EH (cell line): ENCODE data around the gene MRPS10.
A peak's percentile ranks its signal among the peaks of the same experiment; 100 is the strongest.
"Not testable (repeated sequence)": the region's sequence is repeated elsewhere in the genome, so short reads cannot be mapped to it uniquely, and the experiment has no call there.

Experiments
- DNase-seq: peaks from one replicate; pipeline ENCODE4 v3.0.0-alpha.2; 2015; ENCODE audit warnings: low read depth

Gene MRPS10

DNA sequence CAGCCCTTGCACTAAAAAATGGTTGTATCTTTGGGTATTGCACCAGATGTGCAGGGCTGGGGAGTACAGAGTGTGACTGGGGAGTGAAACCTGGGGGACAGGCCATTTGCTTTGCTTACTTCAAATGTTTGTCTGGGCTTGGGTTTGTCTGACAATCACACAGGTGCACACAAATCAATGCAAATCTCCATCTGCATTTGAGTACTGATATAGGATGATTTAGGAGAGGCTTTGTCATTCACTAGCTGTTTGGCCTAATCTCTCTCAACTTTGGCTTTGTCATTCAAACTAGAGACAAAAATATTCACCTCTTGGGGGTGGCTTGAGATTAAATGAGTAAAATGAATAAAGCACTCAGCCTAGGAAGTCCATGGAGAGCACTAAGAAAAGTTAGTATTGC lies 40.7 kb downstream of the MRPS10 start:
- no peak for DNase-seq

DNA sequence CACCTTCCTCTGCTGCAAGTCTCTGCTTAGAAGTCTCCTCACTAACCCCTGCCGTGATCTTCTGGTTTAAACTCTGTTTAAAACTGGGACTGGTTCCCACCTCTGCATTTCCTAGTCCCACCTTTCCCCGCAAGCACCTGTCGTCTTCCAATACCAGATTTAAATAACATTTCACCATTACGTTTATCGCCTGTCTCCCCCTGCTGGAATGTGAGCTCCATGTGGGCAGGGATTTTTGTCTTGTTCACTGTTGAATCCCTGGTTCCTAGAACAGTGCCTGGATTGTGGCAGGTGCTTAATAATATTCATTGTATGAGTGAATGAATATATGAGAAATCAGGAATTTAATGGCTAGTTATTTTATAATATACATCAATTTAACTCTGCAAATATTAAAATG lies 41.8 kb downstream of the MRPS10 start:
- DNase-seq, result no peak

DNA sequence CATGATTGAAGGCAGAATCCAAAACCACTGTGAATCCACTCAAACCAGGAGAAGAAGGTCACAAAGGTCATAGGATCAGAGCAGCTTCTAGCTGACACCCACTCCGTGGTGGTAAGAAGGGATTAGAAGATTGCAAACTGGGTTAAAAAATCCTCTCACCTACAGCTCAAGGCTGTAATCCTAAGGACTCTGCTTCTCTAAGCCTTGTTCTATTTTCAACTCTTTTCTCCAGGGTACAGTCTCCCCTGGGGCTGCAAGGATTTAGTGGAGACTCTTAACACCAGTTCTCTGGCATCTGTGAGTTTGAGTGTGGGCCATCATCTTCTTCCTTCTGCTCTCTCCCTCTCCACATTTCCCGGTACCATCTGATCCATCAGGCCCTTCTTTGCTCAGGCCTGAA lies 44.6 kb downstream of the MRPS10 start, which contains the start of gene GUCA1A:
GUCA1A (plus strand) TSS at position 264 of the 400 bp plus-strand sequence. CDS start 250 bp downstream, outside the sequence.
- DNase-seq, result no peak

DNA sequence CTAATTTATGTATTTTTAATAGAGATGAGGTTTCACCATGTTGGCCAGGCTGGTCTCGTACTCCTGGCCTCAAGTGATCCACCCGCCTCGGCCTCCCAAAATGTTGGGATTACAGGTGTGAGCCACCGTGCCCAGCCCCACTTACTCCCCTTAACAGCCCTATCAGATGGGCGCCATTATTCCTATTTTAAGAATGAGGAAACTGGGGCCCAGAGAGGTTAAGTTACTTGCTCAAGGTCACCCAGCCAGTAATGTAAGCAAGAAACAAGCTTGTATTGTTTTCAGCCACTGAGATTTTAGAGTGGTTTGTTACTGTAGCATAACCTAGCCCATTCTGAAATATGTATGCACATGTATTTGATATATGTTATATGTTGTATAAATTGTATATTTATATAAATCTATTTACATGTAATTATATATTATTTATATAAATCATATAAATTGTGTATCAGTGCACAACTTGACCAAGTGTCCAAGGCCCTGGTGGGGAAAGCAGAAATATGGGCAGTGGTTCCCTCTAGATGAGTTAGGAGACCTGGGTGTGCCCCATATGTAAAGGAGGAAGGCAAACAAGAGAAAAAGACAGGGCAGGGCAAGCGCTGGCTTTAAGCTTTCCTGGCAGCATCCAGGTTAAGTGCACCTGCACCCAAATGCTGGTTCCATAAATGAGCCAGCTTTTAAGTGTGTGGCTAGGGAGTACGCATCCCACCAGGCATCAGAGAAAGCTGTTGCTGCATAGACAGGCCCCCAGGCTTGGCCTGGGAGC lies 45.7 kb downstream of the MRPS10 start:
- no peak for DNase-seq

DNA sequence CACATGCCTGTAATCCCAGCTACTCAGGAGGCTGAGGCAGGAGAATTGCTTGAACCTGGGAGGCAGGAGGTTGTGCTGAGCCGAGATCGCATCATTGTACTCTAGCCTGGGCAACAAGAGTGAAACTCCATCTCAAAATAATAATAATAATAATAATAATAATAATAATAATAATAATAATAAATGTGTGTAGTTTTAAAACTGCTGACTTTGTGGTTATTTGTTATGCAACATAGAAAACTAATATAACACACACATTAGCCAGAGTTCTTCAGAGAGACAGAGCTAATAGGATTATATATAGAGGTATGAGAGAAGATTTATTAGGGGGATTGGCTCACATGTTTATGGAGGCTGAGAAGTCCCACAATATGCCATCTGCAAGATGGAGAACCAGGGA lies 47.9 kb downstream of the MRPS10 start:
- DNase-seq, result not testable (repeated sequence)

DNA sequence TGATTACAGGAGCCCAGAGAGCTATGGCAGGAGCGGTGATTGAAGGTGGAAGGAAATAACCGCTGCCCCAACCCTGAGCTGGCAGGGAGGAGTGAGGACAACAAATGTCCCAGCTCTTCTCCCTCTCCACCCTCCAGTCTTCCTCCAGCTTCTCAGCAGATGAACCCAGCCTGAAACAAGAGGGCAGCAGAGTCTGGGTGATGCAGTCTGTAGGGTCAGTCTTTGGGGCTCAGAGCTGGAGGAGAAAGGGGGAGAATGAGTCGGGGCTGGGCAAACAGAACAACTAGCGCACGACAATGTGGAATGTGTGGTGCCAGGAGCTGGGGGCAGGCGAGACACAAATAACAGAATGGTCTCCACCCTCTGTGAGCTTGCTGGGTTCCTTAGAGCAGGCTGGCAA lies 49.0 kb downstream of the MRPS10 start:
- DNase-seq, result peak; percentile 19

DNA sequence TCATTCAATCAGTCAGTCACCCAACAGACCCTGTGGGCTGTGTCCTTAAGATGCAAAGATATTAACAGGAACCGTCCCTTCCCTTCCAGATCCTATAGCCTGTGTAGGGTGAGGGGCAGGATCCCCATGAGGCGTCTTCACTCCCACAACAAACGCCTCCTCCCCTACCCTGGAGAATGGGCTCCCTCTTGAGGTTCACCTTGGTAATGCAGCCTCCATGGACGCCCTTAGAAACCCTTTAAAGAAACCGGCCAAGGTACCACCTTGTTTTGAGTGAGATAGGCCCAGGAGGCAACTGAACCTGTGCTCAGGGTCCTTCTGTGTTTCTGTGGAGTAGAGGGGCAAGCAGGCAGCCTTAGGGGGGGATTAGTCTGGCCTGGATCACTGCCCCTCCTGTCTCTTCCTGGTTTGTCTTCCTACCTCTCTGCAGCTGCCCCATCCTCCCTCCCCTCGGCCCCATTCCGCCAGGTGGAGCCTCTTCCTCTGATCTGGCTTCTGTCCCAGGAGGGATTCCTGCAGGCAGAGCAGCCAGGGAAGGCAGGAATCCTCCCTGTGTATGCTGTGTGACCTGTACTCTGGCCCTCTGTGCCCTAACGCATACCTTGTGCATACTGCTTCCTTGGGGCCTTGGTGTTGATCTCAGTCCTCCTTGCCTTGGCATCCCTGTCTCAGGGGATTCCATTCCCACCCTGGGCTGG lies 51.1 kb downstream of the MRPS10 start:
- peak; percentile 69 for DNase-seq

DNA sequence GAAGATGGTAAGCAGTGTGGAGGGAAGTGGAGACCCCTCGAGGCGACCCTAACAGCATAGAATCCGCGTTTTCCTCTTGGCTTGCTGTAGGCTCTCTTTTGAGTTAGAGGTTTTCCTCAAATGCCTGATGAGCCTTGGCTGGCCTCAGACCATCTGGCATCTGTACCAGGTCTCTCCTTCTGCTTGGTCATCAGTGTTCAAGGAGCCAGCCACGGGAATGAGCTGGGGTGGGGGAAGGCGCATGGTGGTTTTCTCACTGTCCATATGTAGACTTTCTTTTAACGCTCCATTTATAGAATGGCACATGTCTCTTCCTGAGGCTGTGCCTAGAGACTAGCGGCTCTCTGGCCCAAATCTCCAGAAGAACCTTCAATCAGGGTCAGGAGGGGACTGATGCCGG lies 52.6 kb downstream of the MRPS10 start:
- DNase-seq, result peak; percentile 85

DNA sequence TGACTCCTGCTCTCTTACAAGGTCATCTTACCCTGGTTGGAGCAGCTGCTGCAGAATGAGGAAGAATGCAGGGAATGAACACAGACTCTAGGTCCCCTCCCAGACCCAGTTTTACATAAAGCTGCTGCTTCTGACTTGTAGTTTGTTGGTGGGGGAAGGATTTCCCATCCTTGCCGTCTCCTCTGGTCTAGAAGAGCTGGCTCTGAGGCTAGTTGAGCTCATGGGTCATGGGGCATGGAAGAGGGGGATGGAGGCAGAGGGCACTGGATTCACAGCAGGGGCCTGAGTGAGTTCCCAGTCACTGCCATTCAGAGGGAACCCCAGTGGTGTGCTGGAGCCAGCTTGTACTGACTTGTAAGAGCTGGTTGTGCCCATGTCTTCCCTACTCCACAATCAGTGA lies 53.7 kb downstream of the MRPS10 start:
- DNase-seq, result peak; percentile 64

DNA sequence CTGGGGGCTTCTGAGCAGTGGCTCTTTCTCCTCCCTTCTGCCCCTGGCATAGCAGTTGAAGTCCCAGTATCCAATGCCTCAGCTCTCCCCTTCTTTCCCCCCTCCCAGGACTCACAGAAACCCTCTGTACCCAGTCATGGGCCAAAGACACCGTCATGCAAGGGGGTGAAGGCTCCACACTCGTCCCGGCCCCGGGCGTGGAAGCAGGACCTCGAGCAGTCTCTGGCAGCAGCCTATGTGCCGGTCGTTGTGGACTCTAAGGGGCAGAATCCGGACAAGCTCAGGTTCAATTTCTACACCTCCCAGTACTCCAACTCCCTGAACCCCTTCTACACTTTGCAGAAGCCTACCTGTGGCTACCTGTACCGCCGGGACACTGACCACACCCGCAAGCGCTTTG lies 54.8 kb downstream of the MRPS10 start:
- no peak for DNase-seq

DNA sequence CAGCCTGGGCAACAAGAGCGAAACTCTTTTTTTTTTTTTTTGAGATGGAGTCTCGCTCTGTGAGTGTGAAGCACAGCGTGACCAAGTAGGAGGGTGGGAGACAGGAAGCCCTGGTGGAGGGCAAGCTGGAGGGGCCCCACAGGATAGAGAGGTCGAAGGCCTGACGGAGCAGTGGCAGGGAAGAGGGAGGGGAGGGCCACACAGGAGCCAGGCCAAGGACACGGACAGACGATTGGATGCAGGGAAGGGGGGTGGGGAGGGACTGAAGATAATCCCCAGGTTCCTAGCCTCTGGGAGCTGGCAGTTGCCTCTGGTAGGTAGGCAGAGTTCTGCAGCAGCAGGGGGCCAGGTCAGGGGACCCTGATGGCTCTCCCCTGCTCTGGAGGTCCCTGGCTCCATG lies 55.3 kb downstream of the MRPS10 start:
- no peak for DNase-seq

DNA sequence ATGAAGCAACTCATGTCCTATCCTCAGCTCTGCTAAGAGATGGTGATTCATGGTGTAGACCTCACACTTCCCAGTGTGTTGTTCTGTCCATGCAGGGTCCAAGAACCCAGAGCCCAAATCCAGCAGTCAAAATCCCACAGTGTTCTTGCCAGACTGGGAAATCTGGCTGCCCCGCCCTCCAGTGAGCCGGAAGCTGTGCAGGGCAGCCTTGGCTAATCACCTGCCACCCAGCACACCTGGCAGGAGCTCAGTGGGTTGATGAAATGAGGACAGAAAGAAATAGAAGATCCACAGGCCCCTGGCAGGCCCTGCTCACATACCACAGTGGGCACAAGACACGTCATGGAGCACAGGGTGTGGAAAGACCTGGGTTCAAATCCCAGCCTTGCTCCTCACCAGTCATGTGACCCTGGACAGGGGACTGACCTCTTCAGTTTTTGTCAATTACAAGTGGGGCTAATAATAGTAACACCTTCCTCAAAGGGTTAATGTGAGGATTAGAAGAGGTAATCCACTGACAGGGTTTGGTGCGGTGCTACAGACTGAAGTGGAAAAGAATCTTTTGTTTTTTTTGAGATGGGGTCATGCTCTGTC lies 58.1 kb downstream of the MRPS10 start:
- DNase-seq, result no peak

DNA sequence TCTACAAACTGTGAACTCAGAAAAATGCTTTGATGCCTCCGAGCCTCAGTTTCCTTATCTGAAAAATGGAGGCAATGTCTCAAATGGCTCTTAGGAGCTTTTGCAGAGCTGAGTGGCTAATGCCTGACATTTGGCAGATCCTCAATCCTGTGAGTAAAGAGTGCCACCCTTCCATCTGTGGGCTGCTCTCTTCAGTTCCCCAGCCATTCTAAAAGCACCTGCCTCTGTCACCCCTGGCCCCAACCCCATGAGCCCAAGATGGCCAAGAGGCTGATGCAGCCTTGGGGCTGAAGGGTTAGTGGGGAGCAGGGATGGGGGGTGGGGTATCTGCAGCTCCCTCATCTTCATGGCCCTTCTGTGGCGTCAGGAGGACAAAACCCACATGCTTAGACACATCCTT lies 59.0 kb downstream of the MRPS10 start:
- no peak for DNase-seq

DNA sequence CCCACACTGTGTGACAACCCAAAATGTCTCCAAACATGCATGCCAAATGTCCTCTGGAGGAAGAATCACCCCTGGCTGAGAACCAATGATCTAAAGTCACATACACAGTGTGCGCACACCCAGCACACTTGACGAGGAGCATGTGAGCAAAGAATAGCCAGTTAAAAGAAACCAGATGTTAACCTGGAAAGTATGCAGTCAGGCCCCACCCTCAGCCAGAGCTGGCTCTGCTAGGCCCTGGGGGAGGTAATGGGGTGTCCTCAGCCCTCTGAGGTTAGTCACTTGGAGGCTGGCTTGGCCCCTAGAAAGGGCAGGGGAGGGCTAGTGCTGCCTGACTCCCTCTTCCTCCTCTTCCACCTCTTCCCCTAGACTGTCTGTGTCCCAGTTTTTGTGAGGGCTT lies 59.6 kb downstream of the MRPS10 start:
- peak; percentile 71 for DNase-seq
